ENCODE results near the gene ERV3-1.
A peak's percentile ranks its signal among the peaks of the same experiment; 100 is the strongest.

GRCh38 chr7:64951250-64951848 is 55.1 kb downstream of the ERV3-1 start:
- peak; percentile 92 for TF ChIP-seq CTCF (conservative IDR thresholded peaks at IDR 0.05; ENCODE audit: low read length)
- no peak for TF ChIP-seq EZH2phosphoT487 (IDR thresholded peaks at IDR 0.05; ENCODE audit: borderline replicate concordance, low read depth, low read length)

All from OCI-LY7 (cell line).